Measurements from ENCODE around the gene CNBP. TPM values are rescaled to one million over a fixed set of nuclear protein-coding genes. Genes with fewer than 3 reads are reported as not detected.

Gene CNBP
- total and polyA plus RNA-seq, 2 of the 4 experiments (the other 2 are of a cell fraction), result 217 to 223 TPM

- no peak overlapping the region for H2BK20ac ChIP-seq (ENCODE audit: low read depth, low read length)
- H4K91ac ChIP-seq (ENCODE audit: insufficient read depth, low read depth, low read length), result no peak overlapping the region
- H4K8ac ChIP-seq (ENCODE audit: low read depth in 2 of 2, low read length in 2 of 2), result no peak overlapping the region
- no peak overlapping the region for H3K18ac ChIP-seq (ENCODE audit: low read depth, low read length)
- POLR2A ChIA-PET (ENCODE audit: unreplicated experiment), result no interaction called here
- CTCF ChIA-PET, result no interaction called here
- dilution Hi-C loops (cut with HindIII; ENCODE audit: low sequenced_read_pairs, unreplicated experiment), result no loop called here
- H2BK120ac ChIP-seq (ENCODE audit: low read depth, low read length), result no peak overlapping the region
- peaks cover 2% of the 10 kb centered on the region for H3K4me1 ChIP-seq (ENCODE audit: control insufficient read depth, insufficient read depth, low read length)
- no peaks in the 10 kb centered on the region for H3K27me3 ChIP-seq (ENCODE audit: control insufficient read depth, insufficient read depth, low read length)
- H3K4me2 ChIP-seq (ENCODE audit: low read depth, low read length), result no peak overlapping the region
- H2BK15ac ChIP-seq (ENCODE audit: low read depth, low read length), result no peak overlapping the region
- H4K20me1 ChIP-seq (ENCODE audit: insufficient read depth, low read length), result peaks cover 3% of the 10 kb centered on the region; the same call in 1 of the 2 replicates
- 0 out of 2 replicates have a peak, but pooled peaks have one; percentile 41 for TF ChIP-seq CEBPB (IDR thresholded peaks at IDR 0.05; ENCODE audit: low read depth, low read length)
- no peak for TF ChIP-seq FOS (IDR thresholded peaks at IDR 0.05; ENCODE audit: low read depth, low read length)
- H3K9me1 ChIP-seq (ENCODE audit: insufficient read depth, low read length), result 0 out of 2 replicates have a peak, but pooled peaks cover 4% of the 10 kb centered on the region
- H3K27ac ChIP-seq (ENCODE audit: insufficient read depth, low read length), result no peak overlapping the region
- H2AK5ac ChIP-seq (ENCODE audit: low read depth, low read length), result no peak overlapping the region
- H2AK9ac ChIP-seq (replicated peaks; ENCODE audit: low read depth, low read length, poor library complexity), result no peak overlapping the region
- no peaks in the 10 kb centered on the region for H3K9me3 ChIP-seq (ENCODE audit: control insufficient read depth, insufficient read depth, low read length)
- intact Hi-C loops (cut with micrococcal nuclease), result no loop called here
- H2AFZ ChIP-seq (replicated peaks; ENCODE audit: low read length, poor library complexity), result no peak overlapping the region
- ATAC-seq (ENCODE audit: low read depth) (no peak), DNase-seq (no peak)
- no peak overlapping the region for H3K4ac ChIP-seq (ENCODE audit: low read depth, low read length)
- no peak overlapping the region for H3K9ac ChIP-seq (ENCODE audit: low read depth, low read length)
- H3K23ac ChIP-seq (ENCODE audit: low read depth, low read length), result no peak overlapping the region
- H2BK5ac ChIP-seq (ENCODE audit: low read depth, low read length, poor library complexity, severe bottlenecking), result no peak overlapping the region
- H3K36me3 ChIP-seq (ENCODE audit: control insufficient read depth, insufficient read depth, low read length), result peaks cover 21% of the 10 kb centered on the region
- no peak overlapping the region for H4K5ac ChIP-seq (ENCODE audit: low read depth, low read length)
- in situ Hi-C loops (cut with MboI; ENCODE audit: low sequenced_read_pairs), result no loop called here
- no CpG with 5 or more reads among the region's 7 CpGs for WGBS, 2 experiments (ENCODE audit: extremely low coverage in 2 of 2, insufficient read length in 1 of 2)
- BruUV-seq (replicated peaks), result no TSS peak
- H3K4me3 ChIP-seq (ENCODE audit: insufficient read depth, low read depth, low read length), result no peak overlapping the region
- H3K79me1 ChIP-seq (ENCODE audit: low read depth in 1 of 2, low read length in 2 of 2), result peaks cover 11 to 37% of the 10 kb centered on the region in 2 experiments
- H3K14ac ChIP-seq (replicated peaks; ENCODE audit: low read depth, low read length), result no peak overlapping the region
- no peak overlapping the region for H3K56ac ChIP-seq (ENCODE audit: extremely low read depth, insufficient read depth, low read length)
Measured at GRCh38 chr3:129164500-129164899, 19.2 kb downstream of the CNBP start.
